ENCODE data around the gene CD44. TPM values are rescaled to one million over a fixed set of nuclear protein-coding genes. Genes with fewer than 3 reads are reported as not detected.
A peak's percentile ranks its signal among the peaks of the same experiment; 100 is the strongest.
"Not testable (repeated sequence)": the region's sequence is repeated elsewhere in the genome, so short reads cannot be mapped to it uniquely, and the experiment has no call there.

The CD44 gene
- 2.6 and 3.4 TPM in 2 replicates for total RNA-seq

DNA sequence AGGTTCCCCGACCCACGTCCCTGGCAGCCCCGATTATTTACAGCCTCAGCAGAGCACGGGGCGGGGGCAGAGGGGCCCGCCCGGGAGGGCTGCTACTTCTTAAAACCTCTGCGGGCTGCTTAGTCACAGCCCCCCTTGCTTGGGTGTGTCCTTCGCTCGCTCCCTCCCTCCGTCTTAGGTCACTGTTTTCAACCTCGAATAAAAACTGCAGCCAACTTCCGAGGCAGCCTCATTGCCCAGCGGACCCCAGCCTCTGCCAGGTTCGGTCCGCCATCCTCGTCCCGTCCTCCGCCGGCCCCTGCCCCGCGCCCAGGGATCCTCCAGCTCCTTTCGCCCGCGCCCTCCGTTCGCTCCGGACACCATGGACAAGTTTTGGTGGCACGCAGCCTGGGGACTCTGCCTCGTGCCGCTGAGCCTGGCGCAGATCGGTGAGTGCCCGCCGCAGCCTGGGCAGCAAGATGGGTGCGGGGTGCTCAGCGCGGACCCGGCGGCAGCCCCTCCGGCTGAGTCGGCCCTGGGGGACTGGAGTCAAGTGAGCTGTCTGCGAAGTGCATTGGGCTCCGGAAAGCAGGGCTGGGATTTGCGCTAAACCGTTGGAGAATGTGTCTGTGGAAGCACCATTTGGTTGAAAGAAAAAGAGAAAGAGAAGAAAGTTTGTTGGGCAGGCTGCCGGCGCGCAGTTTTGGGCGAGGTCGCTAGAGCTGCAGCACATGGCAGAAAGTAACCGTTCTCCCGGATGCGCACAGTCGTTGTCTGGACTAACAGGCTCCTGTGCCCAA lies at the start of gene CD44:
CD44 (plus strand) TSS at position 229 of the 779 bp plus-strand sequence; CDS start at position 362, 133 bp downstream.
- DNase-seq: peak; percentile 50

DNA sequence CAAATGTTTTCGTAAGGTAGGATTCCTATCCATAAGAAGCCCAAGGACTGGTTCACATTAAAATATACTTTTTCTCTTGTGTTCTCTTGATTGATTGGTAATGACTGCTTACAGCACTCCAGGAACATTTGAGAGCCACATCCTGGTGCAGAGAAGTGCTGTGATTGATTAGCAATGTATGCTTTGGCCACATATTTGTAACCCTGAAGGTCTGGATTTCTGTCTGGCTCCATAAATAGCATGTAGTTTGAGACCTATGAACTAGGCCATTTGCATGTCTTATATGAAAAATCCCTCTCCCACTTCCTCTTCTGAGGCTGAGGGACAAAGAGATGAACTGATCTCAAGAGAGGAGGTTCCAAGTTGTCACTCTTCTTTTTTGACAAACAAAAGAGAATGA lies 49.3 kb upstream of the CD44 start:
- no peak for DNase-seq

DNA sequence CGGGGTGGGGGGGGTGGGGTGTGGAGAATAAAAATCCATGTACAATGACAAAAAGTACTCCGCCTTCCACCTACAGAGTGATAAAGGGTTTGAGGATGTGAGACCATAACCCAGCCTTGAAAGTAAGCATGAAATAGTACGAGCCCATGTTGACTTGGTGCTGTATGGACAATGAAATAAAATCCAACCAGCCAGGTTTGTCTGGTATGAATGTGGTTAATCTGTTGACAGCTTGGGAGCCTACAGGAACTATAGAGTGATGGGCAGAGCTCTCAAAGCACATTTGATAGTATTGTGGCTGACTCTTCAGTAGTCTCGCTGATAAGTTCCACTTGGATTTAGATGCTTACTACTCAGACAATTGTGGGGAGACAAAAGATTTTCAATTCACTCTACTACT lies 48.8 kb upstream of the CD44 start:
- no peak for DNase-seq

DNA sequence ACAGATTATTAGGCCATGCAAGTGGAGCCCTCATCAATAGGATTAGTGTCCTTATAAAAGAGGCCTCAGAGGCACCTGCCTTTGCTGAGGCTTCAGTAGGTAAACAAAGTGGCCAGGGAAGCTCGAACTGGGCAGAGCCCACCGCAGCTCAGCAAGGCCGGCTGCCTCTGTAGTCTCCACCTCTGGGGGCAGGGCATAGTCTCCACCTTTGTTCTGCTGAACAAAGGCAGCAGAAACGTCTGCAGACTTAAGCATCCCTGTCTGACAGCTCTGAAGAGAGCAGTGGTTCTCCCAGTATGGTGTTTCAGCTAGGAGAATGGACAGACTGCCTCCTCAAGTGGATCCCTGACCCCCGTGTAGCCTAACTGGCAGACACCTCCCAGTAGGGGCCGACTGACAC lies 48.0 kb upstream of the CD44 start:
- DNase-seq: not testable (repeated sequence)

DNA sequence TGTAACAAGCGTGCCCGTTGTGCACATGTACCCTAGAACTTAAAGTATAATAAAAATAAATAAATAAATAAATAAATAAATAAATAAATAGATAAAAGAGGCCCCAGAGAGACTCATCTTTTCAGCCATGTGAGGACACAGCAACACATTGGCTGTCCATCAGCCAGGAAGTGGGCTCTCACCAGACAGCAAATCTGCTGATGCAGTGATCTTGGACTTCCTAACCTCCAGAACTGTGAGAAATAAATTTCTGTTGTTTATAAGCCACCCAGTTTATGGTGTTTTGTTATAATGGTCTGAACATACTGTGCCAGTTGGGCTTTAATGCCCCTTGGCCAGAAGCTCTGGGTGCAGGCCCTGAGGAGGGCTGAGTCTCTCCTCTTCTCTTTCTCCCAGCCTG lies 42.2 kb upstream of the CD44 start:
- DNase-seq: no peak

DNA sequence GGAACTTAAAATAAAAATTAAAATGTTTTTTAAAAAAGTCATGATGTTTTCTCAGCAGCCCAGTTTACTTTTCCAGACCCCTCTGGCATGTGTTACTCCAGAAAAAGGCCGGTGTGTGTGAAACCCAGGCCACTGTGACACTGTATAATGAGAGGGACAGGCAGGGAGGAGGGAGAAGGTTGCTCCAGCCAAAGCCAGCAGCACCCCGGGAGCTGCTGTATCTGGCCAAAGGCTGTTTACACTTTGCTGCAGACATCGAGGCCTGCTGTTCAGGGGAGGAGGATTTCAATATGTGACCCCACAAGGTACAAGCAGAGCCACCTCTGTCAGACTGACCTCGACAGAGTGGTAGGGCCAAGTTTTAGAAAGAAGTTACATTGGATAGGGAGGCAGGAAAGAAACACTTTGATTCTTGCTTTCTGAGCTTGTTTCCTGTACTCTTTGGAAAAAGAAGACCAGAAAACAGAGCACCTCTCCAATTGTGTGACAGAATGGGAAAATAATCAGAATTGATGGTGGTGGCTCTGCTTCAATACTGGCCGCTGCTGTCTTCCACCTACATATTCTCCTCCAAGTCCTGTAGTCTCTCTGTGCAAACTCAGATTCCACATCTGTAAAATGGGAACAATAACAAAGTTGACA lies 41.0 kb upstream of the CD44 start:
- no peak for DNase-seq

DNA sequence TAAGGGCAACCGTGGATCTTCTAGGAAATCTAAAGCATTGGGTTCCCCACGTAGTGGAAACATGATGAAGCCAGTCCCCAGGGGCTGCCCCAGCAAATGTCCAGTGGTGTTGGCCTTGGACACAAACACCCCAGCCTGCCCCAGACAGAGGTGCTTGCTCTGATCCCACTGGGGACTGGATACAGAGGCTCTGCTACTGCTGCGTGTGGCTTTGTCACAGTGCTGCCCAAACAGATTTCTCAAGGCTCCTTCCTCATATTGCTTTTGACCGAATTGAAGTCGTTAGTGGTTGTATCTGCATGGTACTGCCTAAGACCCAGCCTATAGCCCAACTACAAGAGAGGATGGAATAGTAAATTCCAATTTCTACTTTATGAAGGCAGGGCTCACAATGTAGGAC lies 40.1 kb upstream of the CD44 start:
- DNase-seq: no peak

DNA sequence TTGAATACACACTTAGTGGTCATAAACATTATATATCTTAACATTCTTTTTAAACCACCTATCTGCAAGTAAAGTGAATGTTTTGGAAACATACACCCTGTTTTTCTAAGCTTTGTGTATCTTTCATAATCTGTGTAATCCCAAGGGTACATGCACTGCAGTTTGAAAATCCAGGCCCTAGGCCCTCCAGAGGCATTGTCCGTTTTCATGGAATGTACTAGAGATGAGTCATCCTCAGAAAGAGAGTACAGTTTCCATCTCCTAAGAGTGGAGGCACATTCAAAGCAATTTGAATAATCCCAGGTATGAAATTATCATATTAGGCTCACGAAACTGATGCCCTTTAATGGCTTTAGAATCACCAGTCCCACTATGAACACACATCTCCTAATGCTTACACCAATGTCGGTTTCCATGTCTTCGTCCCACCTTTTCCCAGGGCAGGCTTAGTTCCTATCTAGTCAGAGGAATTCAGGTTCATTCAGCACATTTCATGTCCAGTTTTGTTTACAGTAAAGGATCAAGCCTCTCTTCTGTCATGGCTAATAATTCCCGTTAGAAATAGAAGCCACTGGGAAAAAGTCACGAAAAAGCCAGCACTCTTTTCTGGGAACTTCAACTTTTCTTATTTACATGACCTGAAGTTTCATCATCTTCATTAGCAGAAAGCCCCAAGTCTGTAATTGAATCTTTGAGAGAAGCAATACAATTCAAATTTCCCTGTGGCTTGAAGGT lies 39.5 kb upstream of the CD44 start:
- peak; percentile 39 for DNase-seq

DNA sequence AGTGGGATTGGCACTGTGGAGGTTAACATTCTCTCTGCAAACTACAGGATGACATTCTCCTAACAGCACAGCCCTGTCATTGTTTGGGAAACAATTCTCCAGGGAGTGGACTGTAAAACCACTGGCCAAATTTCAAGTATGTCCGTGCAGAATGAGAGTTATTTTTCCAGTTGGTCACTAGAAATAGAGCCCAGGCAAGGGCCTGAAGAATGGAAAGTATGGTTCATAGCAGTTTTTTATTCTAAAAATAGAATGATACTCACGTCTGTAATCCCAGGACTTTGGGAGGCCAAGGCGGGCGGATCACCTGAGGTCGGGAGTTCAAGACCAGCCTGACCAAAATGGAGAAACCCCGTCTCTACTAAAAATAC lies 39.0 kb upstream of the CD44 start:
- DNase-seq: peak; percentile 24

DNA sequence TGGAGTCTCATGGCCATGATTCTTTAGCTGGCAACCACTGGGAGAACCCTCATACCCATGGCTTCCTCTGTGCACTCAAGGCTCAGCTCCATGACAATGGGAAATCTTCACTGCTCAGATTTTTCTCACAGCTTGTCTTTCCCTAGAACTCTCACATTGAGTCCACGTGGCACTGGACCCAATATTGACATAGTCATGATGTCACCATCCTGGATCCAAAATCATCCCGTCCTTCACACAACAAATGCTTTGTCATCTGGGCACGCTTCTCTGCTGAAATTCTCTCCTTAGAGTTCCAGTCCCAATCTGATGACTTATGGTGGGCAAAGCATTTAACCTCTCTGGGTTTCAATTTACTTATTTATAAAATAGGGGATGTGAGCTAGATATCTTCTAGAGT lies 37.7 kb upstream of the CD44 start:
- no peak for DNase-seq

DNA sequence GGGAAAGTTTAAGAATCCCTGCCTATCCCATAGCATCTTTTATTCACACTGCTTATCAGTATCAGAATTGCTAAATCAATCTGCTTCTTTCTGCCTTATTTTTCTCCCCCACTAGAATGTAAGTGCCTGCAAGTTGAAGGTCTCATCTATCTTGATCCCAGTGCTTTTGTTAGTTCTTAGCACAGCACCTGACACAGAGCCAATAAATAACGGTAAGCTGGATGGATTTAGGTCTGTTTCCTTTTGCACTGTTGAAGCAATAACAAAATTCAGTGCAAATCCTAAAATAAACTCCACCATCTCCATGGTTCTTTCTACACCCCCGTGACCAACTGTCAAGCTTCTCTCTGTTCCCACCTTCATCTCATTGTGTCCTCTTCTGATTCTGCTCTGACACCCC lies 36.7 kb upstream of the CD44 start:
- no peak for DNase-seq

DNA sequence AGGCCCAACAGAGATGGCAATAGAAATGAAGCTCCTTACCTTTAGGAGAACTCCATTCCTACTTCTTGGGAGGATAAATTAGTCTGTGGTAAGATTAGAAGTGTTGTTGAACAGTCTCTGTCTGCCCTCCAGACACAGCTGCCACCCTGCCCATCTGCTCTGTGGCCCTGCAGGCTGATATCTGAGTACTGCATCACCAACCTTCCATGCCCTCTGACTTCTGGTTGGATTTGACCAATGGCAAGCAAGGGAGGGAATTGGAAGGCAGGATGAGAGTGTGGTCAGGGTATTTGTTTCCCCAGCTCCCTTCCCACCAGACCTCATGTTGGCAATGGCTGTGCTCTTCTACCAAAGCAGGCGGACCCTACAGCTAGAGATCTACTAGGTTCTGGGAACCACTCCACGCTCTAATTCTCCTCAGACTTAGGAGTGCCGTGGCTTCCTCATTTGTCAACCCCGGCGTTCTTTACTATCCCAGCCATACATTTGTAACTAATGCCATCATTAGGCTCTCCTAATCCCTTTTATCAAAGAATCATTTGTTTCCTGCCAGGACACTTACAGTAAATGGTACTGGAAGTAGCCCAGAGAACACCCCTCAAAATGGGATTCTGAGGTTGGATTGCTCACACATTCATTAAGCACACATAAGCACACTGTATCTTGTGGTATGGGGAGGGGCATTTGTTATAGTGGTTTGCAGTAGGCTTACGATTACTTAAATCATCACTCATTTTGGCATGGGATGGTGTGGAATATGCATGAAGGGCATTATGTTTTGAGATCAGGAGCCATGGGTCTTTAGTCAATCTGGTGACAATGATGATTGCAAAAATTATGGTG lies 35.4 kb upstream of the CD44 start:
- DNase-seq: no peak

DNA sequence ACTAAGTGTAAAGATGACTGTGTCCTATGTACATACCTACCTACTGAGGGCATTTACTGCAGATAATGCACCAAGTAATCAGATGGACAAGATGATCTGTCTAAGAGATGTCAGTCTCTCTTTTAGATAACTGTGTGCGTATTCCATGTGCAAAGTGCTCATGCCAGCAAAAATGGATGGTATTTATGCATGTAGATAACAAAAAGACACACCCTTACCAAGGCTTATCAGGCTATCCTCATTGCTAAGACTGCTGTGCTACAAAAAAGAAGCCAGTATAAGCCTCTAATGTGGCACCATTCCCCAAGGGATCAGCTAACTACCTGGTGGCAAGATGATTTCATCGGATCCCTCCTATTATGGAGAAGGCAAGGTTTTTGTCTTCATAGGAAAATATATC lies 34.3 kb upstream of the CD44 start:
- DNase-seq: no peak

DNA sequence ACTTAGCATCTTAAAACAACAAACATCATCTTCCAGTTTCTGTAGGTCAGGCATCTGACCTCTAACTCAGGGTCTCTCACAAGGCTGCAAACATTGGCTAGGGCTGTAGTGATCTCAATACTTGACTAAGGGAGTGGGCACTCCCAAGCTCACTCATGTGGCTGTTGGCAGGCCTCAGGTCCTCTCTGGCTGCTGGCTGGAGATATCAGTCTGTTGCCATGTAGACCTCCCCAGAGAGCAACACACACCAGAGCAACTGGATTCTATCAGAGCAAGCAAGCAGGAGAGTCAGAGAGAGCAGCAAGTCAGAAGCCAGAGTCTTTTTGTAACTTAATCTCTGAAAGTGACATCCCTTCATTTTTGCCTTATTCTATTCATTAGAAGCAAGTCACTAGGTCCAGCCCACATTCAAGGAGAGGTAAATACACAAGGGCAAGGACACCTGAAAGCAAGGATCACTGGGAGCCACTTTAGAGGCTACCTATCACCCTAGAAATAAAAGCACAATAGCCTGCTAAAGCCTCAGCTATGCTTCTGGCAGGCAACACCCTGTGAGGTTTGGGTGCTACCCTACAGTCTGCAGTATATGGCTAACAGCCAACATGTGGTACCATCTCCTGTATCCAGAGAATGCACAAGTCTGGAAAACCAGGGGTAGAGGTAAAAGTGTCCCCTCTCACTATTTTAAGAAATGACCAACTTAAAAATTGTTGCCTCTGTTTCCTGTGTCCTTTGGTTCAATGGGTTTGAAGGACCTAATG lies 33.5 kb upstream of the CD44 start:
- DNase-seq: no peak

DNA sequence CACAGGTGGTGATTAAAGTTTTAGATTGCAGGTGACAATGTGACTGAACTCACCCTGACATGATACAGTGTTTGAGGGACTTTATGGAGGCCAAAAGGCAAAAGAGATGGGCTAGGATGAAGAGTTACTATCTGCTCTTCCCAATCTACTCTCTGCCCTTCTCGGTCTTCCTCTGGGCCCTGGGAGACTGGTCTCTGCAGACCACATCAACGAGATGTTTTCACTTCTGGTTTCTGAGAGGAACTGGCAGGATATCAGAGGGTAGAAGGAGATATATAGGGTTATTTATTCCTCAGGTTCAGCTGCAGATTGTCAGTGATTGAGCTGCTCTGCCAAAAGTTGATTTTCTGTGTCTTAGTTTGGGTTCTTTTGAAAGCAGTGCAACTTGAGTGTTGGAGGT lies 32.4 kb upstream of the CD44 start:
- no peak for DNase-seq

DNA sequence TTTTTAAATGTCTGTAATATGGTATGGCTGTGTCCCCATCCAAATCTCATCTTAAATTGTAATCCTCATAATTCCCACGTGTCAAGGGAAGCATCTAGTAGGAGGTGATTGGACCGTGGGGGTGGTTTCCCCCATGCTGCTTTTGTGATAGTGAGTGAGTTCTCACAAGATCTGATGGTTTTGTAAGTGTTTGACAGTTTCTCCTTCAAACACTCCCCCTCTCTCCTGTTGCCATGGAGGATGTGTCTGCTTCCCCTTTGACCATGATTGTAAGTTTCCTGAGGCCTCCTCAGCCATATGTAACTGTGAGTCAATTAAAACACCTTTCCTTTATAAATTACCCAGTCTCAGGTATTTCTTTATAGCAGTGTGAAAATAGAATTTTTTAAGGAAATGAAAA lies 31.1 kb upstream of the CD44 start:
- DNase-seq: no peak

DNA sequence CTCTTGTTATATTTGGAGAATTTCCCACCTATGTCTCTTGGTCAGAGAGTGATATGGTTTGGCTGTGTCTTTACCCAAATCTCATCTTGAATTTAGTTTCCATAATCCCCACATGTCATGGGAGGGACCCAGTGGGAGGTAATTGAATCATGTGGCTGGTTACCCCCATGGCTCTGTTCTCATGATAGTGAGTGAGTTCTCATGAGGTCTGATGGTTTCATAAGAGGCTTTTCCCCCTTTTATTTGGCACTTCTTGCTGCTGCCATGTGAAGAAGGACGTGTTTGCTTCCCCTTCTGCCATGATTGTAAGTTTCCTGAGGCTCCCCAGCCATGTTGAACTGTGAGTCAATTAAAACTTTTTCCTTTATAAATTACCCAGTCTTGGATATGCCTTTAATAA lies 30.6 kb upstream of the CD44 start:
- not testable (repeated sequence) for DNase-seq

DNA sequence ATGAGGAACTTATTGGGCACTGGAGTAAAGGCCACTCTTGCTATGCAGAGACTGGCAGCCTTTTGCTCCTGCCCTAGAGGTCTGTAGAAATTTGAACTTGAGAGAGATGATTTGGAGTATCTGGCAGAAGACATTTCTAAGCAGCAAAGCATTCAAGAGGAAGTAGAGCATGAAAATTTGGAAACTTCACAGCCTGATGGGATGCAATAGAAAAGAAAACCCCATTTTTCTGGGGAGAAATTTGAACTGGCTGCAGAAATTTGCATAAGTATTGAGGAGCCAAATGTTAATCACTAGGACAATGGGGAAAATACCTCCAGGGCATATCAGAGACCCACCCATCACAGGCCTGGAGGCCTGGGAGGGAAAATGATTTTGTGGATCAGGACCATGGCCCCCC lies 29.9 kb upstream of the CD44 start:
- no peak for DNase-seq

DNA sequence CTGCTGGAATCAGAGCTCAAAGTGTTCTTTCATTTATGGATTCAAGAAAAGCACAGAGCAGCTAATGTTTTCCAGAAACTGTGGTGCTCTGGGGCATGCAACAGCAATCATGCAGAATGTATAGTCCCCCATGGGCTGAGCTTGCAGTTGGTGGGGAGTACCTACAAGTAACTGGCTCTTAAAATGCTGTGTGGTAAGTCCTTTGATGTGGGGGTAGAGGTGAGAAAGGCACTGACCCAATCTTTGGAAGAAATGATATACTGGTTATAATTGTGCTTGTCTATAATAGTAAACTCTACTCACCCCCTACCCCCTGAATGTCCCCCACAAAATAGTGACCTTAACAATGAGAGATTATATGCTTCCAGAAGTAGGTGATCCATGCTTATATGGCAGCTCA lies 29.1 kb upstream of the CD44 start:
- DNase-seq: no peak

DNA sequence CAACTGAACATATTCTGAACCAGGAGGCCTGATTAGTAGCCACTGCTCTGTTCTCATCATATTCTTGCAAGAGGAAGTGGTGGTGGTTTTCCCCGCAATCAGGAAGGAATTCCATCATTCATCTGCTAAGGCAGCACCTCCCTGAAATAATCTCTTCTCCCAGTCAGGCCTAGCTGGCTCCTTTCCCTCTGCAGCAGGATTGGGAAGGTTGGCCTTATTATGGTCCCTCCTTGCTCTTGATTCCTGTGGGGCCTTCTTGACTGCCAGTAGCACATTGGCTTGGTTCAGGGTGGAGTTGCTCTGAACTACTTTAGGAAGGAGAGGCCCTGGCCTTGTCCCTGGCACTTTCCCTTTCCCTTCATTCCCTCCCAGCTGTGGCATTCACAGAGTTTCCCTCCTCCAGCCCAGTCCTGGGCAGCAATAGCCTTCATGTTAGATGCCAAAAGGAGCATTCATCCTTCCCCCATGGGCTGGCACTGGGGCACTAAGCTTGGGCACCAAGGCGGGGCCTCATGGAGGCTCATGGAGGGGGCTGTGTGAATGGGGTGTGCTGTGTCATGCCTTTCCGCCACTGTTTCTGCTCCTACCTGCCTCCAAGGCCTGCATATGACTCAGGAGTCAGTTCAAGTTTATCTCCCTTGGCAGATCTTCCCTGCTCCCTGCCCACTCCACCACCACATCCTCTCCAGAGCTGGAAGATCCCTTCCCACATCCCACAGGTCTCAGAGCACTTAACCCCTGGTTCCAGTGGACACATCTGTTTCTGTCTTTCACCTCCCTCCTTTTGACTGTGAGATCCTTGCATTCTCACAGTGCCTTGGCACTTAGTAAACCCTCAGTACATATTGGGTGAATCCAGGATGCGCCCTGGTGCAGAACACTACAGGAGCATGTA lies 27.6 kb upstream of the CD44 start:
- DNase-seq: peak; percentile 63

All from dermis blood vessel endothelial cell (primary cell).